SK-N-SH (cell line): ENCODE measurements around the gene RNASE2. TPM values are rescaled to one million over a fixed set of nuclear protein-coding genes. Genes with fewer than 3 reads are reported as not detected.

ENCODE experiments used
- CTCF ChIA-PET: fragments of 300-600, 350-600 bp; formaldehyde crosslinking; extraction: SDS; loops from one replicate; lab custom pipeline; 2021; lab: Yijun Ruan, JAX
- POLR2A ChIA-PET: fragments of 350-600 bp; sonication (Branson Sonifier 250); formaldehyde crosslinking; extraction: SDS; loops from one replicate; lab custom pipeline; 2020; ENCODE audit warnings: antibody characterized with exemption, inconsistent platforms; lab: Yijun Ruan, JAX
- DNase-seq: peaks from one replicate; pipeline ENCODE4 v3.0.0; 2012
- H2AFZ ChIP-seq: fragments of 200-600 bp; sonication (generic); 2 replicates; pipeline ENCODE4 v1.8.1; 2016; ENCODE audit warnings: antibody characterized with exemption, mild to moderate bottlenecking, low read depth
- H3F3A ChIP-seq: fragments of 200-600 bp; sonication (generic); replicated peaks from 2 replicates; pipeline ENCODE3; 2016; ENCODE audit warnings: antibody characterized with exemption, mild to moderate bottlenecking; ENCODE audit not compliant: insufficient read depth
- H3K27ac ChIP-seq, 2 experiments: fragments of 200-500 bp in 1 of 2; fragments of 200-600 bp in 1 of 2; sonication (Bioruptor generic) in 1 of 2; sonication (generic), shearing (Covaris generic) in 1 of 2; 2 replicates each; pipeline versions ENCODE4 v1.5.1 to v1.6.1; 2014 to 2016; ENCODE audit warnings: low read depth in 2 of 2, inconsistent platforms in 1 of 2, low read length in 1 of 2, mild to moderate bottlenecking in 1 of 2, mixed read lengths in 1 of 2
- H3K27me3 ChIP-seq: fragments of 200-600 bp; sonication (generic), shearing (Covaris generic); 2 replicates; pipeline ENCODE4 v1.6.1; 2016; ENCODE audit warnings: mixed run types; ENCODE audit not compliant: insufficient read depth
- H3K36me3 ChIP-seq, 2 experiments: fragments of 200-500 bp in 1 of 2; fragments of 200-600 bp in 1 of 2; sonication (Bioruptor generic) in 1 of 2; sonication (generic) in 1 of 2; replicated peaks in 1 of 2; 2 replicates each; pipeline versions ENCODE3 to v1.5.1; 2014 to 2016; ENCODE audit warnings: low read length in 1 of 2, mild to moderate bottlenecking in 1 of 2; ENCODE audit not compliant: insufficient read depth in 2 of 2, control insufficient read depth in 1 of 2
- H3K4me1 ChIP-seq, 2 experiments: fragments of 200-500 bp in 1 of 2; fragments of 200-600 bp in 1 of 2; sonication (Bioruptor generic) in 1 of 2; sonication (generic), shearing (Covaris generic) in 1 of 2; 2 replicates each; pipeline versions ENCODE4 v1.5.1 to v1.6.1; 2014 to 2016; ENCODE audit warnings: low read depth in 1 of 2, low read length in 1 of 2, mixed run types in 1 of 2; ENCODE audit not compliant: insufficient read depth in 2 of 2, control insufficient read depth in 1 of 2
- H3K4me2 ChIP-seq: fragments of 200-600 bp; sonication (generic), shearing (Covaris generic); 2 replicates; pipeline ENCODE4 v1.6.1; 2017; ENCODE audit warnings: mixed run types
- H3K4me3 ChIP-seq, 2 experiments: fragments of 200-500 bp in 1 of 2; fragments of 200-600 bp in 1 of 2; sonication (Bioruptor generic) in 1 of 2; sonication (generic), shearing (Covaris generic) in 1 of 2; 2 replicates each; pipeline versions ENCODE4 v1.5.1 to v1.8.1; 2014 to 2016; ENCODE audit warnings: low read depth in 2 of 2, inconsistent platforms in 1 of 2, low read length in 1 of 2, mild to moderate bottlenecking in 1 of 2, mixed read lengths in 1 of 2, moderate library complexity in 1 of 2
- H3K79me2 ChIP-seq: fragments of 200-600 bp; sonication (generic); 2 replicates; pipeline ENCODE4 v1.8.1; 2017; ENCODE audit warnings: mild to moderate bottlenecking; ENCODE audit not compliant: insufficient read depth
- H3K9ac ChIP-seq: fragments of 200-600 bp; sonication (generic); 2 replicates; pipeline ENCODE4 v1.6.1; 2017; ENCODE audit warnings: mixed run types
- H3K9me2 ChIP-seq: fragments of 200-600 bp; sonication (generic); 2 replicates; pipeline ENCODE4 v1.6.1; 2017; ENCODE audit warnings: mixed run types
- H3K9me3 ChIP-seq: fragments of 200-600 bp; sonication (generic); 2 replicates; pipeline ENCODE4 v1.6.1; 2017; ENCODE audit warnings: mixed run types, mild to moderate bottlenecking, moderate library complexity
- H4K20me1 ChIP-seq: fragments of 200-600 bp; sonication (generic); 2 replicates; pipeline ENCODE4 v1.6.1; 2017; ENCODE audit warnings: mild to moderate bottlenecking, mixed run types; ENCODE audit not compliant: insufficient read depth
- GABPA ChIP-seq: IDR thresholded peaks from 2 replicates; pipeline ENCODE4 v1.4.0; 2012; ENCODE audit warnings: low read depth, mild to moderate bottlenecking
- GATA2 ChIP-seq: sonication (generic); formaldehyde crosslinking; IDR thresholded peaks from 2 replicates; pipeline ENCODE4 v1.5.0; 2020; ENCODE audit warnings: mild to moderate bottlenecking, missing genetic modification reagents
- NRF1 ChIP-seq: IDR thresholded peaks from 2 replicates; pipeline ENCODE4 v1.6.1; 2012; ENCODE audit warnings: low read depth, mild to moderate bottlenecking, low read length
- RAD21 ChIP-seq: IDR thresholded peaks from 2 replicates; pipeline ENCODE4 v1.6.1; 2012; ENCODE audit warnings: mild to moderate bottlenecking, low read length
- RFX5 ChIP-seq: IDR thresholded peaks from 2 replicates; pipeline ENCODE4 v1.6.1; 2012; ENCODE audit warnings: mild to moderate bottlenecking, improper control_type of control experiment, low read length
- SMC3 ChIP-seq: IDR thresholded peaks from 2 replicates; pipeline ENCODE4 v1.6.1; 2012; ENCODE audit warnings: low read depth, low read length, improper control_type of control experiment
- TCF12 ChIP-seq: IDR thresholded peaks from 2 replicates; pipeline ENCODE4 v1.4.0; 2012
- WGBS: methylation state at CpG from one replicate; pipeline ENCODE4 v1.1.6; 2017; ENCODE audit warnings: low lambda C conversion rate; 5-methylcytosine and 5-hydroxymethylcytosine counted together
- polyA plus RNA-seq, 3 experiments: library from polyadenylated mRNA; depleted of rRNA; stranded (reverse); fragments of >200 nt; gene quantifications; 2 replicates each; pipeline ENCODE4 v1.2.3, GENCODE V29; 2012
- TF ChIP-seq, protein P1 (sequence below): fragments of 150-350 bp; IDR thresholded peaks from 2 replicates; pipeline ENCODE4 v1.6.1; 2017; ENCODE audit warnings: antibody characterized with exemption, low read length, low read depth, borderline replicate concordance
- TF ChIP-seq, protein P2 (sequence below): fragments of 200-600 bp; sonication (generic); IDR thresholded peaks from 2 replicates; pipeline ENCODE4 v1.6.1; 2017; ENCODE audit warnings: antibody characterized with exemption, mild to moderate bottlenecking, moderate library complexity
- TF ChIP-seq, protein P3 (sequence below): IDR thresholded peaks from 2 replicates; pipeline ENCODE4 v1.4.0; 2012; ENCODE audit warnings: low read depth, borderline replicate concordance
- TF ChIP-seq, protein P4 (sequence below): IDR thresholded peaks from 2 replicates; pipeline ENCODE4; 2012

RNASE2 gene
- polyA plus RNA-seq, 1 of the 3 experiments (the other 2 are of a cell fraction) = not detected

DNA sequence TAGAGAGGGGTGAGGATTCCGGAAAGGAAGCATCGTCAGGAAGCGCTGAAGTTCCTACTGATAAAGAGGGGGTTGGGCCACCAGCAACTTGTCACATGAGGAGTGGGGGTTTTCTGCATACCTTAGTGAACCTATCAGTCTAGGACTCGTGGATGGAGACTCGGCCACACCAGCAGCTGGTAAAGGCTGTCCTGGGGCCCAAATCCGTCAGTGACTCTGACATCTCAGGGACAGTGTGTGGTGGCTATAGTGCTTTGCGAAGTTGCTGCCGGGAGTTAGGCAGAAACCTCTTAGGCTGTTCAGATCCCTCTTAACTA, 16.4 kb downstream of the RNASE2 start:
- no peaks in the 10 kb centered on the region for H3K9me3 ChIP-seq
- WGBS = 13% methylated on average over 7 of the region's 8 CpGs
- no peaks in the 10 kb centered on the region for H3K79me2 ChIP-seq
- H3K9ac ChIP-seq = no peak overlapping the region
- H3K9me2 ChIP-seq = no peaks in the 10 kb centered on the region
- peak overlapping the region; percentile 89 for H3K4me2 ChIP-seq
- H2AFZ ChIP-seq = peak overlapping the region; percentile 88
- H3F3A ChIP-seq = peaks cover 3% of the 10 kb centered on the region
- peaks cover 0 to 3% of the 10 kb centered on the region in 2 experiments; a peak in 1 of 4 replicates for H3K4me1 ChIP-seq
- ChIA-PET POLR2A (no interaction called here), CTCF (interaction anchor here (1.0 to 4.2 kb wide), 39 partner anchors 9 to 372 kb away, joined by 3 to 79 read pairs (median 6); partner anchors contain the start of genes RNASE2 and SLC39A2)
- no peaks in the 10 kb centered on the region for H3K36me3 ChIP-seq
- peaks cover 6% of the 10 kb centered on the region; the same call in 1 of the 2 replicates for H3K27me3 ChIP-seq
- no peaks in the 10 kb centered on the region for H4K20me1 ChIP-seq
- H3K4me3 ChIP-seq = peak overlapping the region; percentile 59 to 68
- TF ChIP-seq, protein P1, sequence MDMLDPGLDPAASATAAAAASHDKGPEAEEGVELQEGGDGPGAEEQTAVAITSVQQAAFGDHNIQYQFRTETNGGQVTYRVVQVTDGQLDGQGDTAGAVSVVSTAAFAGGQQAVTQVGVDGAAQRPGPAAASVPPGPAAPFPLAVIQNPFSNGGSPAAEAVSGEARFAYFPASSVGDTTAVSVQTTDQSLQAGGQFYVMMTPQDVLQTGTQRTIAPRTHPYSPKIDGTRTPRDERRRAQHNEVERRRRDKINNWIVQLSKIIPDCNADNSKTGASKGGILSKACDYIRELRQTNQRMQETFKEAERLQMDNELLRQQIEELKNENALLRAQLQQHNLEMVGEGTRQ = no peak
- no peak for TF ChIP-seq RAD21
- TF ChIP-seq RFX5 = no peak
- TF ChIP-seq GATA2 = no peak
- TF ChIP-seq, protein P2, sequence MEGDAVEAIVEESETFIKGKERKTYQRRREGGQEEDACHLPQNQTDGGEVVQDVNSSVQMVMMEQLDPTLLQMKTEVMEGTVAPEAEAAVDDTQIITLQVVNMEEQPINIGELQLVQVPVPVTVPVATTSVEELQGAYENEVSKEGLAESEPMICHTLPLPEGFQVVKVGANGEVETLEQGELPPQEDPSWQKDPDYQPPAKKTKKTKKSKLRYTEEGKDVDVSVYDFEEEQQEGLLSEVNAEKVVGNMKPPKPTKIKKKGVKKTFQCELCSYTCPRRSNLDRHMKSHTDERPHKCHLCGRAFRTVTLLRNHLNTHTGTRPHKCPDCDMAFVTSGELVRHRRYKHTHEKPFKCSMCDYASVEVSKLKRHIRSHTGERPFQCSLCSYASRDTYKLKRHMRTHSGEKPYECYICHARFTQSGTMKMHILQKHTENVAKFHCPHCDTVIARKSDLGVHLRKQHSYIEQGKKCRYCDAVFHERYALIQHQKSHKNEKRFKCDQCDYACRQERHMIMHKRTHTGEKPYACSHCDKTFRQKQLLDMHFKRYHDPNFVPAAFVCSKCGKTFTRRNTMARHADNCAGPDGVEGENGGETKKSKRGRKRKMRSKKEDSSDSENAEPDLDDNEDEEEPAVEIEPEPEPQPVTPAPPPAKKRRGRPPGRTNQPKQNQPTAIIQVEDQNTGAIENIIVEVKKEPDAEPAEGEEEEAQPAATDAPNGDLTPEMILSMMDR = no peak
- TF ChIP-seq GABPA = no peak
- TF ChIP-seq SMC3 = no peak
- no peak for TF ChIP-seq TCF12
- TF ChIP-seq, protein P3, sequence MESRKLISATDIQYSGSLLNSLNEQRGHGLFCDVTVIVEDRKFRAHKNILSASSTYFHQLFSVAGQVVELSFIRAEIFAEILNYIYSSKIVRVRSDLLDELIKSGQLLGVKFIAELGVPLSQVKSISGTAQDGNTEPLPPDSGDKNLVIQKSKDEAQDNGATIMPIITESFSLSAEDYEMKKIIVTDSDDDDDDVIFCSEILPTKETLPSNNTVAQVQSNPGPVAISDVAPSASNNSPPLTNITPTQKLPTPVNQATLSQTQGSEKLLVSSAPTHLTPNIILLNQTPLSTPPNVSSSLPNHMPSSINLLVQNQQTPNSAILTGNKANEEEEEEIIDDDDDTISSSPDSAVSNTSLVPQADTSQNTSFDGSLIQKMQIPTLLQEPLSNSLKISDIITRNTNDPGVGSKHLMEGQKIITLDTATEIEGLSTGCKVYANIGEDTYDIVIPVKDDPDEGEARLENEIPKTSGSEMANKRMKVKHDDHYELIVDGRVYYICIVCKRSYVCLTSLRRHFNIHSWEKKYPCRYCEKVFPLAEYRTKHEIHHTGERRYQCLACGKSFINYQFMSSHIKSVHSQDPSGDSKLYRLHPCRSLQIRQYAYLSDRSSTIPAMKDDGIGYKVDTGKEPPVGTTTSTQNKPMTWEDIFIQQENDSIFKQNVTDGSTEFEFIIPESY = no peak
- TF ChIP-seq, protein P4, sequence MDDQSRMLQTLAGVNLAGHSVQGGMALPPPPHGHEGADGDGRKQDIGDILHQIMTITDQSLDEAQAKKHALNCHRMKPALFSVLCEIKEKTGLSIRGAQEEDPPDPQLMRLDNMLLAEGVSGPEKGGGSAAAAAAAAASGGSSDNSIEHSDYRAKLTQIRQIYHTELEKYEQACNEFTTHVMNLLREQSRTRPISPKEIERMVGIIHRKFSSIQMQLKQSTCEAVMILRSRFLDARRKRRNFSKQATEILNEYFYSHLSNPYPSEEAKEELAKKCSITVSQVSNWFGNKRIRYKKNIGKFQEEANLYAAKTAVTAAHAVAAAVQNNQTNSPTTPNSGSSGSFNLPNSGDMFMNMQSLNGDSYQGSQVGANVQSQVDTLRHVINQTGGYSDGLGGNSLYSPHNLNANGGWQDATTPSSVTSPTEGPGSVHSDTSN = no peak
- no peak for DNase-seq
- H3K27ac ChIP-seq = no peak overlapping the region

DNA sequence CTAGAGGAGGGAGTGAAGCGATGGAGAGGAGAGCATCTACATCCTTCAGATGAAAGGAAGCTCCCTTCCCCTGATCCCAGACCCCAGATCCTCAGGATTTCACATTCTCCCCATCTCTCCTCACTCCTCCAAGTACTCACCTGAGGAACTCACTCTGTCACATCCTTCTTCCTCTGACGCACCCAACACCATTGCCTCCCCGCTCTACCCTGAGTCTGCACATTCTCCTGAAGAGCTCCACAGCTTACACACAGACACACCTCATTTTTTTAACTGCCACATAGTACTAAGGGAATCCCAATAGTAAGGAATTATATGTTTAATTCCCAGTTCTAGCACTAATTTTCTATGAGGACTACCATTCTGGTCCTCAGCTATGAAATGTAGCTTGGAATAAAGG, 18.2 kb downstream of the RNASE2 start:
- H3K4me1 ChIP-seq = peaks cover 0 to 3% of the 10 kb centered on the region in 2 experiments; a peak in 1 of 4 replicates
- no peak for TF ChIP-seq NRF1
- TF ChIP-seq, all 33 proteins: peak for 0
- H3K36me3 ChIP-seq = no peaks in the 10 kb centered on the region
- H4K20me1 ChIP-seq = no peaks in the 10 kb centered on the region
- H3K4me2 ChIP-seq = no peak overlapping the region
- POLR2A ChIA-PET = no interaction called here
- H2AFZ ChIP-seq = no peak overlapping the region
- H3K4me3 ChIP-seq = no peak overlapping the region
- no peak for DNase-seq
- WGBS = 89% methylated on average over 3 of the region's 3 CpGs
- peaks cover 3% of the 10 kb centered on the region for H3F3A ChIP-seq
- no peaks in the 10 kb centered on the region for H3K27me3 ChIP-seq
- H3K9me3 ChIP-seq = no peaks in the 10 kb centered on the region
- no peaks in the 10 kb centered on the region for H3K9me2 ChIP-seq
- H3K27ac ChIP-seq = no peak overlapping the region
- CTCF ChIA-PET = interaction anchor here (1.3 to 4.2 kb wide), 4 partner anchors 8 to 131 kb away, joined by 4 to 79 read pairs (median 26); no protein-coding TSS in a partner anchor
- no peak overlapping the region for H3K9ac ChIP-seq
- H3K79me2 ChIP-seq = no peaks in the 10 kb centered on the region
